Kidney epithelial cell (primary cell): ENCODE measurements around the gene PHF13. TPM values are rescaled to one million over a fixed set of nuclear protein-coding genes. Genes with fewer than 3 reads are reported as not detected.
A peak's percentile ranks its signal among the peaks of the same experiment; 100 is the strongest.
"Not testable (repeated sequence)": the region's sequence is repeated elsewhere in the genome, so short reads cannot be mapped to it uniquely, and the experiment has no call there.

Source experiments
- DNase-seq: peaks from one replicate; pipeline ENCODE4 v3.0.0-alpha.2; 2010; ENCODE audit warnings: low read depth
- H3K27me3 ChIP-seq: 2 replicates; pipeline ENCODE4 v1.6.0; 2011; ENCODE audit warnings: low read length; ENCODE audit not compliant: control insufficient read depth, insufficient read depth
- H3K36me3 ChIP-seq: 2 replicates; pipeline ENCODE4 v1.5.1; 2011; ENCODE audit warnings: low read length; ENCODE audit not compliant: control insufficient read depth, insufficient read depth
- H3K4me3 ChIP-seq: 2 replicates; pipeline ENCODE4 v1.5.1; 2011; ENCODE audit warnings: low read depth, mild to moderate bottlenecking, control low read depth, low read length
- total RNA-seq: library from RNA; depleted of rRNA; stranded (reverse); fragments of >200 nt; gene quantifications from 2 replicates; pipeline ENCODE4 v1.2.3, GENCODE V29; 2015
- TF ChIP-seq, protein P1 (sequence below): IDR thresholded peaks from 2 replicates; pipeline ENCODE4 v1.5.1; 2011; ENCODE audit warnings: mild to moderate bottlenecking, moderate library complexity, low read length, control low read depth, inconsistent platforms; ENCODE audit not compliant: insufficient read depth, poor library complexity, severe bottlenecking

PHF13 gene
- total RNA-seq, 1 donor from 2014 or later, result 8.8 TPM

DNA sequence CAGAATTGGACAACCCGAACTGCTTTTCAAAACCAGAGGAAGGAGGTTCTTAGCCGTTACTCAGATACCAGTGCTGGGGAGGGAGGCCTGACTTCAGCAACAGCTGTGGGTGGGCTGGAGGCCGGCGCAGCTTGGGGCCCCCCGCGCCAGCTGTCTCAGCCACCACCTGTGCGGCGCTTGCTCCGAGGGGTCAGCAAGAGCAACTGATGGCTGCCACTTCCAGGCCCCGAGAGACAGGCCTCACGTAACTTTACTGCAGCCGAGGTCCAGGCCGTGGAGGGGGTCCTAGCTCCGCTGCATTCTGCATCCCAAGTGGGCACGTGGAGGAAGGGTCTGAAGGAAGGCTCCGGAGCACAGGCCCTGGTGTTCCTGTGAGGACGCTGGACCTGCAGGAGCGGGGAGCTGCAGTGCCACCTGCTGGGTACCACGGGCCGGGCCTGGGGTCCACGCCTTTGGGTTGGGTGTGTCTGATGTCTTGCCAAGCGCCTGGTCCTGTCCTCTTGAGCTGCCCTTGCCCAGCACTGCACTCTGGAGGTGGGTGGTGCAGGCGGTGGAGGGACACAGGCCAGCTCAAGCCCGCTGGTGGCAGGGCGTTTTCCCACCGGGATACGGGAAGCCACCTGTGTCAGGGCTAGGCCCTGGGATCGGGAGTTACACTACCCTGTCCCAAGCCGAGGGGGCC is 21.0 kb downstream of the PHF13 start:
- Histone ChIP-seq H3K27me3 (no peaks in the 10 kb centered on the region), H3K36me3 (no peaks in the 10 kb centered on the region), H3K4me3 (no peak overlapping the region)
- no peak for DNase-seq
- TF ChIP-seq, protein P1, sequence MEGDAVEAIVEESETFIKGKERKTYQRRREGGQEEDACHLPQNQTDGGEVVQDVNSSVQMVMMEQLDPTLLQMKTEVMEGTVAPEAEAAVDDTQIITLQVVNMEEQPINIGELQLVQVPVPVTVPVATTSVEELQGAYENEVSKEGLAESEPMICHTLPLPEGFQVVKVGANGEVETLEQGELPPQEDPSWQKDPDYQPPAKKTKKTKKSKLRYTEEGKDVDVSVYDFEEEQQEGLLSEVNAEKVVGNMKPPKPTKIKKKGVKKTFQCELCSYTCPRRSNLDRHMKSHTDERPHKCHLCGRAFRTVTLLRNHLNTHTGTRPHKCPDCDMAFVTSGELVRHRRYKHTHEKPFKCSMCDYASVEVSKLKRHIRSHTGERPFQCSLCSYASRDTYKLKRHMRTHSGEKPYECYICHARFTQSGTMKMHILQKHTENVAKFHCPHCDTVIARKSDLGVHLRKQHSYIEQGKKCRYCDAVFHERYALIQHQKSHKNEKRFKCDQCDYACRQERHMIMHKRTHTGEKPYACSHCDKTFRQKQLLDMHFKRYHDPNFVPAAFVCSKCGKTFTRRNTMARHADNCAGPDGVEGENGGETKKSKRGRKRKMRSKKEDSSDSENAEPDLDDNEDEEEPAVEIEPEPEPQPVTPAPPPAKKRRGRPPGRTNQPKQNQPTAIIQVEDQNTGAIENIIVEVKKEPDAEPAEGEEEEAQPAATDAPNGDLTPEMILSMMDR, result peak; percentile 63

DNA sequence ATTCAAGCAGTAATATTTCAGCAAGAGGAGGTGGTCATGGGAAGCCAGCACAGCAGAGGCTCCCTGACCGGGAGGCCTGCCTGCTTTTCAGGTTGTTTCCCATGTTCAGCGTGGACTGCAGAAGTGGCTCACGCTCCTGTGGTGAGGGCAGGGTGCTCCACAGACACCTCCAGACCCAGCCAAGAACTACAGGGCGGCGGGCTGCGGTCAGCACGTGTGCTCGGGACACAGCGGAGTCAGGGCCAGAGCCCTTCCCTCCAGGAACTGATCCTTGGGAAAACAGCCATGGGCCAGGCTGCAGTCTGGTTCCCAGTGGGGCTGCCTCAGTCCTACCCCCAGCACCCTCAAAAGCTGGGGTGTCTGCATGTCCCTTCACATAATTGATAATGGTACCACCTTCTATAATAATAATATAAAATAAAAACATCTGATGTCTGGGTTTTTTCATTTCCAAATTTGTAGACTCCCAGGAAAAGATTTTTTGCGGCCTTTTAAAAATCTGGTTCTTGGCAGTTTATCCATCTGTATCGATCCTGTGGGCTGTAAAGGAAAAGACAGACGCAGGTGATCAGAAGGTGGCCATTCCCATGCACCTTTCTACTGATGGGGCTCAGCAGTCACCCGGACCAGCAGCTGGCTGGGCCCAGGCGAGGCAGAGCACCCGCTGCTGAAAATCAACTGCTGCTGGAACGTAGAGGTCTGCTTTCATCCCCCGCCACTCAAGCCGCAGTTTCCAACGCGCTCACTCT is 21.8 kb downstream of the PHF13 start:
- TF ChIP-seq, protein P1, result no peak
- Histone ChIP-seq H3K4me3 (no peak overlapping the region), H3K27me3 (no peaks in the 10 kb centered on the region), H3K36me3 (no peaks in the 10 kb centered on the region)
- no peak for DNase-seq

DNA sequence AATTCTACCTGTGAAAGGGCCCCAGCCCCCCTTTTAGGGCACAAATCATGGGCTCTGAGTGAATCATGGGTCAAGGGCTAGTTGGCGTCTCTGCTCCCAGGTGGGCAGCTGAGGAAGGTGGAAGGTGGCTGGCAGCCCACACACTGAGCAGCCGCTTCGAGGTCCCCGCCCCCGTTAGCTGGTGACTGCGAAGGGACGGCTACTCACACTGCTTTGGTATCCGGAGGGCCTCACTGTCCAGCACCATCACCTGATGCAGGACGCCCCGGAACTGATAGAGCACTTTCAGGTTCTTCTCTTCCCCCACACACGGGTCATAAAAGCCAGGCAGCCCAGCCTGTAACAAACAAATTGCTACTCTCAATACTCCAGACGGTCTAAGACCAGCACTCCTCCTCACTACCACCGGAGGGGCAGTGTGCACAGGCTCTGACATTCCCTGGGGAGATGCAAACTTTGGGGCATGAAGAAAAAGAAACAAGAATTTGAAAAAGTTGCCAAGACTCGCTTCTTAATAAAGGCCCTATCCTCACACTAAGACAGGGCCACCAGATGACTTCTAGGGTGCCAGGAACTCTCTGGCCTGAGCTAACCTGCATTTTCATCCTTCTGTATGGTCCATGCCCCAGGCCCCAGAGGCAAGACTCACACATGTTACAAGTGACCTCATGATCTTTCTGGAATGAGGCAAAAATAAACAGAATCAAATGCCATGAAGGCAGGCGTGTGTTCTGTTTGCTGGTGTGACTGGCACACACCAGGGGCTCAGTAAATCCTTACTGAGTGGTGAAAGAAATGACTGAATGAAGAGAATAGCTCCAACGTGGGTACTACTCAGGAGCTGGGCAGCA is 22.6 kb downstream of the PHF13 start:
- Histone ChIP-seq H3K36me3 (no peaks in the 10 kb centered on the region), H3K27me3 (no peaks in the 10 kb centered on the region), H3K4me3 (no peak overlapping the region)
- no peak for DNase-seq
- TF ChIP-seq, protein P1, result no peak

DNA sequence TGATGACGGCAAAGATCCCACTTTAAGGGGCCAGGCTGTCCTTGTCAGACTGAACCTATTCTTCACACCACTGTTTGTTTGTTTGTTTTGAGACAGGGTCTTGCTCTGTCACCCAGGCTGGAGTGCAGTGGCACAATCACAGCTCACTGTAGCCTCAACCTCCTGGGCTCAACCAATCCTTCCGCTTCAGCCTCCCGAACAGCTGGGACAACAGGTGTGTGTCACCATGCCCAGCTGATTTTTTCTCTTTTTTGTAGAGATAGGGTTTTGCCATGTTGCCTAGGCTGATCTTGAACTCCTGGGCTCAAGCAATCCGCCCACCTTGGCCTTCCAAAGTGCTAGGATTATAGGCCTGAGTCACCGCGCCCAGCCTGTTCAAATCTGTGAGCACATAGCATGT is 23.2 kb downstream of the PHF13 start:
- H3K27me3 ChIP-seq, DNase-seq, H3K4me3 ChIP-seq, H3K36me3 ChIP-seq: not testable (repeated sequence)

DNA sequence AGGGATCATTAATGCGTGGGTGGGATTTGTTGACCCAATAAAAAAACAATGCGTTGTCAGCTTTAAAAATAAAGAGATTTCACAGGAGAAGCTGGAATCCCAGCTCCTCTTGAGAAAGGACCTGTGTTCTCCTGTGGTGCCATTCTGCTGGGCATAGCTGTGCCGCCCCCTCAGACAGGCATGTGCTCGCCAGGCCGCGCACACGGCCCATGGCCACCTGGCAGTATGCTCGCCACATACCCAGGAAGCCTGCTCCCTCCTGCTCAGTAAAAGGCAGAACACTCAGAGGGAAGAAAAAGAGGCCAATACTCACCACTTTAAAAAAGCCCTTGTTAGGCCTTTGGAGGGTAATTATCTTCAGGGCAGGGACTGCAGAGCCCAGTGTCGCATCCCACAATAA is 24.2 kb downstream of the PHF13 start:
- TF ChIP-seq, protein P1, result no peak
- no peak overlapping the region for H3K4me3 ChIP-seq
- H3K27me3 ChIP-seq, result no peaks in the 10 kb centered on the region
- DNase-seq, result no peak
- no peaks in the 10 kb centered on the region for H3K36me3 ChIP-seq

DNA sequence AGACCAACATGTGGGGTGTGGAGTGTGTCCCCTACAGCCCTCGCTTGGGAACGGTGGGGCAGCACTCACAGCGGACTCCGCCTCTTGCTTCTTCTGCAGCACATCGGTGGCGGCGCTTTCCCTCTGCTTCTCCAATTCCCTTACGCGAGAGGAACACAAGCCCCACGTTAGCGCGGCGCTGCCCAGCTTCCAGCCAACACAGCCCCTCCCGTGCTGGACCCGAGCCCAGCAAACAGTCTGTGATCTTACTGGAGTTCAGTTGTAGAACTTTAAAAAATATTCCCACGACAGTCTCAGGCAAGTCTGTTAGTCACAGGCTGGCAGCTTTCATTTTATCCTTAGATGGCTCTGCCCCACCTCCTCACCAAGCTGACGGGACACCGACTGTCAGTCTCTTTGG is 24.7 kb downstream of the PHF13 start:
- Histone ChIP-seq H3K27me3 (no peaks in the 10 kb centered on the region), H3K36me3 (no peaks in the 10 kb centered on the region), H3K4me3 (no peak overlapping the region)
- TF ChIP-seq, protein P1, result no peak
- DNase-seq, result no peak

DNA sequence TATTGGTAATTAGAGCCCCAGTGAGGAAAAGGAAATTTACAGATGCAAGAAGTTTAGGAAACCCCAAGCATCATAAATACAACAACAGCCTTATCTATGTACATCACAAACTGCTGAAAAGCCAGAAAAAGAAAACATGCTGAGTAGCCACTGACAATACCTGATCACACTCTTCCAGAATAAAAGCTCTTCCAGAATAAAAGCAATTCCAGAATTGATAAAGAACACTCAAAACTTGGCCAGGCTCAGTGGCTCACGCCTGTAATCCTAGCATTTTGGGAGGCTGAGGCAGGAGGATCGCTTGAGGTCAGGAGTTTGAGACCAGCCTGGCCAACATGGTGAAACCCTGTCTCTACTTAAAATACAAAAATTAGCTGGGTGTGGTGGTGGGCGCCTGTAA is 27.3 kb downstream of the PHF13 start:
- not testable (repeated sequence) for H3K4me3 ChIP-seq, DNase-seq, H3K36me3 ChIP-seq

More for the DNA sequence above, 27.3 kb downstream of the PHF13 start:
- not testable (repeated sequence) for H3K27me3 ChIP-seq
